DMS153 treated with DMSO at 0.1 percent for 48 hours (cell line): ENCODE data around the gene ENOX1.

Source experiments
- DNase-seq: peaks from one replicate; lab custom pipeline; 2025; ENCODE audit not compliant: unreplicated experiment; lab: John Stamatoyannopoulos, UW

ENOX1 gene

GRCh38 chr13:43229506-43229905 lies 557.3 kb downstream of the ENOX1 start:
- no peak for DNase-seq

GRCh38 chr13:43227721-43228120 lies 559.1 kb downstream of the ENOX1 start:
- no peak for DNase-seq

- DNase-seq = no peak
Observed at GRCh38 chr13:43223216-43223615, 563.6 kb downstream of the ENOX1 start.

- DNase-seq = no peak
Observed at GRCh38 chr13:43222086-43222485, 564.7 kb downstream of the ENOX1 start.

GRCh38 chr13:43221611-43222010 lies 565.2 kb downstream of the ENOX1 start:
- DNase-seq = no peak

- no peak for DNase-seq
Observed at GRCh38 chr13:43220873-43221595, 565.7 kb downstream of the ENOX1 start.

GRCh38 chr13:43214124-43214523 lies 572.6 kb downstream of the ENOX1 start:
- no peak for DNase-seq

- no peak for DNase-seq
Observed at GRCh38 chr13:43206838-43207237, 579.9 kb downstream of the ENOX1 start.

- DNase-seq = no peak
Observed at GRCh38 chr13:43205416-43205815, 581.4 kb downstream of the ENOX1 start.

GRCh38 chr13:43204591-43204990 lies 582.2 kb downstream of the ENOX1 start:
- no peak for DNase-seq

- no peak for DNase-seq
Observed at GRCh38 chr13:43203781-43204180, 583.0 kb downstream of the ENOX1 start.

GRCh38 chr13:43200736-43201135 lies 586.0 kb downstream of the ENOX1 start:
- DNase-seq = no peak

GRCh38 chr13:43200307-43200706 lies 586.5 kb downstream of the ENOX1 start:
- no peak for DNase-seq

- no peak for DNase-seq
Observed at GRCh38 chr13:43196750-43197370, 589.9 kb downstream of the ENOX1 start.

GRCh38 chr13:43196086-43196621 lies 590.6 kb downstream of the ENOX1 start:
- no peak for DNase-seq

- no peak for DNase-seq
Observed at GRCh38 chr13:43195551-43195950, 591.2 kb downstream of the ENOX1 start.

GRCh38 chr13:43195112-43195511 lies 591.7 kb downstream of the ENOX1 start:
- DNase-seq = no peak

- DNase-seq = no peak
Observed at GRCh38 chr13:43193789-43194420, 592.9 kb downstream of the ENOX1 start.

GRCh38 chr13:43191546-43191945 lies 595.2 kb downstream of the ENOX1 start:
- DNase-seq = no peak

- no peak for DNase-seq
Observed at GRCh38 chr13:43185226-43185625, 601.5 kb downstream of the ENOX1 start.

GRCh38 chr13:43180837-43181236 lies 605.9 kb downstream of the ENOX1 start:
- DNase-seq = no peak

GRCh38 chr13:43180036-43180660 lies 606.6 kb downstream of the ENOX1 start:
- DNase-seq = no peak
